T-helper 1 cell (primary cell): ENCODE measurements around the gene DCTN3.
"Not testable (repeated sequence)": the region's sequence is repeated elsewhere in the genome, so short reads cannot be mapped to it uniquely, and the experiment has no call there.

ENCODE experiments used
- DNase-seq, 5 donors: peaks; one replicate each; pipeline ENCODE4 v3.0.0-alpha.2; 2012 to 2020

The DCTN3 gene

DNA sequence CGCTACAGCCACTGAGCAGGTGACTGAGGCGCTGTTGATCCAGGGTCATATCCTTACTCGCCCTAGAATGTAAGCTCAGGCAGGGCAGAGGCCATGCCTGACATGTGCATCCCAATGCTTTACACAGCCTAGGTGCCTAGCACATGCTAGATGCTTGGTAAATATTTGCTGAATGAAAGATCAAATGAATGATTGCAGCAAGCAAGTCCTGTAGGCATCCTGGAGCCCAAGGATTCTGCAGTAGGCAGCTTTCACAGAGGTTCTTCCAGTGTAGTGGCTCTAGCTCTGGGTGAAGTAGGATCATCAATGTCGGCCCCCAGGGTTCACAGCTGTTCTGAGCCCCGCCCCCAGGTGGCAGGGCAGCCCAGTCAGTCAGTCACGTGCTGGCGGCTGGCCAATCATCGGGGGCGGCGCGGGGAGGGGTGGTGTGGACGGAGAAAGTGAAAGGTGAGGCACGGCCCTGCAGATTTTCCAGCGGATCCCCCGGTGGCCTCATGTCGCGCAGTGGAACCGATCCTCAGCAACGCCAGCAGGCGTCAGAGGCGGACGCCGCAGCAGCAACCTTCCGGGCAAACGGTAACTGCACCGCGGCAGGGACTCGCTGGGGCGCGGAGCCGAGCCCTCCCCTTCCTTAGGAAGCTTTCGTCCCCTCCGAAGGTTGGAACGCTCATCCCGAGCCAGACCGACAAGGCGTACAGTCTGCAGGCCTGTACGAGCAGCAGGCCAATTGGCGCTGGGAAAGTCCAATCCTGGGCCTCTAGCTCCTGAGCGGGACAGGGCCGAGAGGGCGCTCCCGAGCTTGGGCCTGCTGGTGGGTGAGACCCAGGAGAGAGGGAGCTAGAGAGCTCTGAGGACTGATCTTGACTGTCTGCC is 26.2 kb upstream of the DCTN3 start, which contains the start of gene GALT:
Gene GALT (plus strand): TSS at position 465 of the 873 bp plus-strand sequence. CDS start 30 bp downstream, at position 495.
- DNase-seq, result peak; percentile 90 to 96 (median 92)

- no peak for DNase-seq
These were observed 24.5 kb upstream of the DCTN3 start for GRCh38 chr9:34644766-34645314.

GRCh38 chr9:34642679-34643078 is 22.4 kb upstream of the DCTN3 start:
- no peak for DNase-seq

GRCh38 chr9:34639322-34639721 is 19.0 kb upstream of the DCTN3 start:
- not testable (repeated sequence) for DNase-seq

- DNase-seq, result no peak
These were observed 17.8 kb upstream of the DCTN3 start for GRCh38 chr9:34638138-34638445.

- peak; percentile 84 to 92 (median 89) for DNase-seq
These were observed 17.3 kb upstream of the DCTN3 start, which contains the start of gene SIGMAR1 for GRCh38 chr9:34637356-34638137. TSS of gene SIGMAR1 (minus strand) at chr9:34637787. CDS start at chr9:34637697, 90 bp downstream.

DNA sequence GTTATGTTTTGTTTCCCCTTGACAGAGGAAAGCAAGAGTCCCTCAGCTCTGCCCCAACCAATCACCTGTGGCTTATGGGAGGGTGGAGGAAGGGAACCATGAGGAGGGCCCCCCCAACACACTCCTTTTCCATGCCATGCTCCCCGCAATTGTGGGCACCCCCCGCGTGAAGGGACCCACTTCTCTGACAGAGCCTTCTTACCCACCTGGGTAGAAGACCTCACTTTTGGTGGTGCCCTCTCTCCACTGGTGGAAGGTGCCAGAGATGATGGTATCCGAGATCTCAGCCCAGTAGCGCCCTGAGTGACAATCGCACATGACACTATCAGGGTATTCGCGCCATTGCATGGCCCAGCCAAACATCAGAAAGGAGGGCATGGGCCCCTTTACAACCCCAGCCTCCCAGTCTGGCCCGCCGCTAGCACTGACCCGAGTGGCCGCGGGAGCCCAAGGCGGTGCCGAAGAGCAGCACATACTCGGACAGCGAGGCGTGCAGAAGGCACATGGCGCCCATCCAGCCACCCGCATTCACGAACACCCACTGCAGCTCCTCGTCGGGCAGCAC is 16.6 kb upstream of the DCTN3 start:
- DNase-seq, result no peak

DNA sequence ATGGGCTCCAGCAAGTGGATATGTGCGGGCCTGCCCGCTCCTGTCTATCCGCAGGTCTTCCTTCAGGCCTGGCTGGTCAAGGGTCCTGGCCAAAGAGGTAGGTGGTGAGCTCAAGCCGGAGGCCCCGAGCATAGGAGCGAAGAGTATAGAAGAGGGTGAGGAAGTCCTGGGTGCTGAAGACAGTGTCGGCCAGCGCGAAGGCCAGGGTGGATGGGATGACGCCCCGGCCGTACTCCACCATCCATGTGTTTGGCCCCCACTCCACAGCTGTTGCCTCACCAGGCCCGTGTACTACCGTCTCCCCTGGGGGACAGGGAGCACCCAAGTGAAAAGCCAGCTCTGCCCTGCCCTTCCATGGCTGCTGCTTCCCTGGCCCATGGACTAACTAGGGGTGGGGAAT is 15.3 kb upstream of the DCTN3 start:
- DNase-seq, result no peak

DNA sequence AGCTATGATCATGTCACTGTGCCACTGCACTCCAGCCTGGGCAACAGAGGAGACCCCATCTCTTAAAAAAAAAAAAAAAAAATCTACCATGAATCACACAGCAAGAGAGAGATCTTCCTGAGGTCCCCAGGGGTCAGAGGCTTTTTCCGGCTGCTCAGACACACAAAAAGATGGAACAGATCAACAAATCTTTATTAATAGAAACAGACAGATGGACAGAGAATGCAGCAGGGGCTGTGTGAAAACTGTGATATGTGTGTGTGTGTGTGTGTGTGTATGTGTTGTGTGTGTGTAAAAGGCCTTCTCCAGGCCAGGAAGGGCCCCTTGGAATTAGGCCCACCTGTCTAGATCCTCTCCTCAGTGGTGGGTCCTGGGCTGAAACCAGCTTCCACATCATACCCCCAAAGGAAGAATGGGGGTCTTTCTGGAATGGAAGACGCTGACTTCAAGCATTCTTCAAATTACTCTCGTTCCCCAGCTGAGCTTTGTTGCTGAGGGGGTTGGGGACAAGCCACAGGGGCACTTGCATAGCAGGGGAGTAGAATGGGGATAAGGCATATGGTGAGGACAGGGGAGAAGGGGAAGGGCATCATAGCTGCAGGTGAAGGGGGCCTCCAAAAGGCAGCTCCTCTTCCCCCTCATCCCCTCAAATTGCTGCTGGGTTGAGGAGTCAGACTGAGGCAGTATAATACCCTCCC is 14.4 kb upstream of the DCTN3 start:
- DNase-seq, result no peak

DNA sequence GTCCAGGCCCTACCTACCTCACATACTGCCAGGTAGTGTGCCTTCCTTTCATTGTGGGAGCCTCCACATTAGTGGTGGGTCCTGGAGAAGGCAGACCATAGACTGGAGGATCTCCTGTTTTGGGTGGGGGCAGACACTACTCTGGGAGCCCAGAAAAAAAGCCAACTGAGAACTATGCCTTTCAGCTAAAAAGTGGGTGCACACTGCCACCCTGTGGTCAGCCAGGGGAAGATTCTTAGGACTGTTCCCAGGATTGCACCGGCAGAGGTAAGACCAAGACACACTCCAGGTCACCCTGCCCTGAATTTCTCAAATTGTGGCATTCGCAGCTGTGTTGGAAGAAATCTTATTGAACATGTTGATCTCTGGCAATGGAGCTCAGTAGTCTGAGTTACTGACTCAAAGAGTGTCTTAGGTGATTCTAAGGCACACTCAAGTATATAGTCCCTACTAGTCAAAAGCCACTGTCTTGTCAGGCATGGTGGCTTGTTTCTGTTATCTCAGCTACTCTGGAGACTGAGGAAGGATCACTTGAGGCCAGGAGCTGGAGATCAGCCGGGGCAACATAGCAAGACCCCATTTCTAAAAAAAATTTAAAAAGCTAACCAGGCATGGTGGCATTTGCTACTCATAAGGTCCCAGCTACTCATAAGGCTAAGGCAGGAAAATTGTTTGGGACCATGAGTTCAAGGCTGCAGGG is 13.7 kb upstream of the DCTN3 start:
- DNase-seq, result peak; percentile 51 to 71 (median 62)

DNA sequence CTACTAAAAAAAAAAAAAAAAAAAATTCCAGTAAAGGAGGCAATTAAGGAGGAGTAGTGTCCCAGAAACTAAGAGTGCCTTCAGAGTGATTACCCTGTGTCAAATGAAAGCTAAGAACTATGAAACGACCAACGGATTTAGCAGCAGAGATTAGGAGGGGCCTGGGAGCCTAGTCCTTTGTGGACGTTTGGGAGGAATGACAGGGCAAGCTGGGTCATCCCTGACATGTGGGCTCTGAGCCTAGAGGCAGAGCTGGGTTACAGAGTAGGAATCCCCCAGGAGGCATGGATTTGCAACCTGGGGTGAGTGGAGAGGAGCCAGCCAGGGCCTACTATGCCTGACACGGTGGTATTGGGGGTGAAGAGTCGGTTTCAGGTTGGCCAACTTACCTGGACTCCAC is 12.9 kb upstream of the DCTN3 start:
- no peak for DNase-seq

DNA sequence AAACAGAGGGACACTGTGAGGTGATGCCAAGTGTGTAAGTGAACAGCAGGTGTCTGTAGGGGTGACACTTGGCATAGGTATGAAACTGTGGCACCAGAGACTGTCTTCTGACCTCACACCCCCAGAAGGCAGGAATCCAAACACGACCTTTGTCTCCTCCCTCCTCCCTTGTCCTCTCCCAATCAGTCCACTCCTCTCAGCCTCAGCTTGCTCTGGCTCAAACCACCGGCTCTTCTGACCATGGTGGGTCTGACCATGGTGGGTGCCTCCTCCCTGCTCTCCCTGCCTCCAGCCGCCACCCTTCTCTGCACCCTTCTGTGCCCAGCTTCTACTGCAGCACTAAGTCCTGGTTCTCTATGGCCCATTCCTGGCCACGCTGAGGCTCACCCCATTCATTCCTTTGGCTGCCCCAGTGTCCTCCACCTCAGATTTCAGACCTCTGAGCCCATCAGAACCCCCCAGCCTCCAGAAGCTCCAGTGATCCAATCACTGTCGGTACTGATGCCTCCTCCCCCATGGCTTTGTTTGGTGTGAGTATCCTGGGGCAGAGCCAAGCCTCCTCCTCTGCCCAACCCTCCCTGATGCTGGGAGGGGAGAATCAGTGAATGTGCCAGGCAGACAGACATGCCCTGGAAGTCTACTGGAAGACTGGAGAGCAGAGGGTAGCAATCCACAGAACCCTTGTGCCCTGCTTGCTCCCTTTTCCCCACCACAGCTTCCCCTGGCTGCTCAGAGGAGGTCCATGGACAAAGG is 10.3 kb upstream of the DCTN3 start:
- DNase-seq, result no peak

DNA sequence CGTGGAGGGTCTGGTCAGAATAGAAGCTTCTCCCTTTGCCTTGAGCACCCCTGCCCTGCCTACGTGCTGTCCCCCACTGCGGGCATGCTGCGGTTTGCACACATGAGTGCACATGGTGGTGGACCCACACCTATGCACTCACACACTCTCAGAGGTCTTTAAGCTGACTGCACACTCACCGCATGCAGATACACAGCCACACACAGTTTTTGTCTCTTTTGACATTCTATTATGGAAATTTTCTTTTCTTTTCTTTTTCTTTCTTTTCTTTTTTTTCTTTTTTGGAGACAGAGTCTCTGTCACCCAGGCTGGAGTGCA is 9.2 kb upstream of the DCTN3 start:
- DNase-seq, result no peak

GRCh38 chr9:34628656-34629490 is 8.6 kb upstream of the DCTN3 start, which contains the start of gene ARID3C:
TSS of gene ARID3C (minus strand) at chr9:34629066. CDS start at chr9:34628014, 1,052 bp downstream.
- peak in 3 of 5 donors; percentile 18 to 53 (median 27) for DNase-seq

- no peak for DNase-seq
These were observed 7.7 kb upstream of the DCTN3 start for GRCh38 chr9:34627716-34628655.

GRCh38 chr9:34625186-34625486 is 4.8 kb upstream of the DCTN3 start:
- DNase-seq, result no peak

- no peak for DNase-seq
These were observed 4.3 kb upstream of the DCTN3 start for GRCh38 chr9:34624475-34625185.
